ENCODE data around the gene BABAM2.

GRCh38 chr2:27878825-27879224, 11.7 kb upstream of the BABAM2 start:
- no peak for TF ChIP-seq CTCF (conservative IDR thresholded peaks at IDR 0.05; ENCODE audit: low read depth, low read length)
- no peak for TF ChIP-seq EZH2 (IDR thresholded peaks at IDR 0.05; ENCODE audit: low read length, unreplicated experiment)
- TF ChIP-seq EZH2phosphoT487 (IDR thresholded peaks at IDR 0.05; ENCODE audit: borderline replicate concordance, low read length) = no peak

Data from PC-3 (cell line).